HG03280 (cell line): ENCODE data around the gene TMEM163.
"Not testable (repeated sequence)": the region's sequence is repeated elsewhere in the genome, so short reads cannot be mapped to it uniquely, and the experiment has no call there.

Experiments used
- ATAC-seq: cut with Tn5 transposase; IDR thresholded peaks from one replicate; pipeline ENCODE4 v1.9.1; 2021; ENCODE audit warnings: mild to moderate bottlenecking, moderate library complexity; ENCODE audit not compliant: unreplicated experiment

TMEM163 gene

DNA sequence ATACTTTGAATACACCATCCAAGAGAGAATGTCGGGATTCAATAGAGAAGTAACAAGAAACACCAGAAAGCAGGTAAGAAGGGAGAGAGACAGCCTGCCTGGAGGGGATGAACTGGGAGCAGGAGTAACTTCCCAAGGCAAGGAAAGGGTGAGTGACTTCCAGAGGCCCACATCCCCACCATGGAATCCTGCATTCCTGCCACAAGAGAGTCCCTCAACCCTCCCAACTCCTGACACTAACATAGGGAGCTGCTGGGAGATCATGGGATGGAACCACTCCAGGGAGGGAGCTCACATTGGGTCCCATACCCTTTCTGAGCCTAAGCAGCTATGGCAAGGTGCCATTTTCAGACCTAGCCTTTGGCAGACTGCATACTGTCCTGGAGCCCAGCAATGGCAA lies 5.5 kb upstream of the TMEM163 start:
- ATAC-seq = no peak

DNA sequence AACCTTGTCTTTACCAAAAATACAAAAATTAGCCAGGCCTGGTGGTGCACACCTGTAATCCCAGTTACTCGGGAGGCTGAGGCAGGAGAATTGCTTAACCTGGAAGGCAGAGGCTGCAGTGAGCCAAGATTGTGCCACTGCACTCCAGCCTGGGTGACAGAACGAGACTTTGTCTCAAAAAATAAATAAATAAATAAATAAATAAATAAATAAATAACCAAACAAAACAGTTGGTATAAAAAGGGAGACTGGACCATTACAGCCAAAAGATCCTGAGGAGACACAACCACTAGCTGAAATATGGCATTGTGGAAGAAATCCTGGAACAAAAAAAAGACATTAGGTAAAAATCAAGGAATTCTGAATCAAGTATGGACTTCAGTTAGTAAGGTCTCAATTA lies 4.9 kb upstream of the TMEM163 start:
- ATAC-seq = not testable (repeated sequence)

DNA sequence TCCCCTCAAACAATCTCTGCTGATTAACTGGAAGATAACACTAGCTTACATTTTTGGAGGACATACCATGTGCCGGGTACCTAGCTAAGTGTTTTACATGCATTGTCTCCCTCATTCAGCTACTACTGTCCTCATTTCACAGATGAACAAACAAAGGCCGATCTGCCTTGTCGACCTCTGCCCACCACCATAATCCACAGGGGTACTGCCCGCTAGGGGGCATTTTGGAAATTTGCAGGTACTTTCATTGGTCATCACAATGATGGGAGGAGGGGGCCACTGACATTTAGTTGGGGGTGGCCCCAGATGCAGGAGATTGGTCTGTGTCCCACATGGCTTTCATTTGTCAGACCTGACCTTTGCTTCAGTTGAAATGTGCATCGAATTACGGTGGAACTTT lies 3.9 kb upstream of the TMEM163 start:
- no peak for ATAC-seq

DNA sequence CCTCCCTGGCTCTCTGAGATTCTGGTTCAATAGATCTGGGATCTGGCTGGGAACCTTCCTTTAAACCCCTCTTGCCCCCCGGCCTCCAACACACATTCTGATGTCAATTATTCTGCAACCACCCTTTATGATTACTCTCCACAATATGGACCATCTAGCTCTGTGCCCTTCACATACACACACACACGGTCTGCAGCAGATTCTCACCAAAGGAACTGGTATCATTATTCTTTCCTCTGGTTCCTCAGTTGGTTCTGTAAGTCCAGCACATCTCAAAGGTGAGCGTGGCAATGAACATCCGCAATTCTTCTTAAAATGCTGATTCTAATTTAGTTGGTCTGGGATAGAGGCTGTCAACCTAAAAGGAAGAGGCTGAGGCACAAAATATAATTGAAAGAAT lies 2.8 kb upstream of the TMEM163 start:
- ATAC-seq = no peak

DNA sequence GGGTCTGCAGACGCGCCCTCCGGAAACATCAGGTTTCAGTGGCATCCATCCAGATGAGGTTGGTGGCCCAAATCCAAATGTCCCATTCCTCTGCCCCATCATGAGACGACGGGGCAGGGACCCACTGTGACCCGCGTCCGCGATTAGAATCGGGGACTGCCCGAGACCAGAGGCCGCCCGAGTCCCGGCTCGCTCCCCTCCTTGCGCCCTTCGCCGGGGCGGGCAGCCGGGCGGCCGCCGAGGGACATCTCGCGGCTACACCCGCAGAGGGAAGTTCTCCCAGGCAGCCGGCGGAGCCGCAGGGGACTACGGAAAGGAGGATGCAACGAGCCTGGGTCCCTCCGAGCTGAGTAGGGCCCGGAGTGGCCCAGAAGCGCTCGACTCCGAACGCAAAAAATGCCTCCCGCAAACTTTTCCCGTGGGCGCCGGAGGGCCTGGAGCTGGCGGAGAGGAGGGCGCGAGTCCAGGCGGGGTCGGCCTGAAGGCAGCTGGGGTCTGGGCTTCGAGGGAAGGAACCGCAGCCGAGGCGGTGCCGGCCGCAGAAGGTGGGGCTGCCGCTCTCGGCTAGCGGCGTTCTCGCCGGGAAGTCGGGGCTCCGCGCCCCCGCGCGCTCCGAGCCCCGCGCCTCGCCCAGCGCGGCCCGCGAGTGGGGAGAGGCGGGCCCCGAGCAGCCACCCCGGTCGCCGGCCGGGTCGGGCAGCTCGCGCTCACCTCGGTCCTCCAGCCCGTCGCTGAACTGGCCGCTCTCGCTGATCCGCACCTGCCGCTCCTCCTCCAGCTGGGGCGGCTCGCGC lies 580 bp downstream of the TMEM163 start:
- ATAC-seq = no peak

DNA sequence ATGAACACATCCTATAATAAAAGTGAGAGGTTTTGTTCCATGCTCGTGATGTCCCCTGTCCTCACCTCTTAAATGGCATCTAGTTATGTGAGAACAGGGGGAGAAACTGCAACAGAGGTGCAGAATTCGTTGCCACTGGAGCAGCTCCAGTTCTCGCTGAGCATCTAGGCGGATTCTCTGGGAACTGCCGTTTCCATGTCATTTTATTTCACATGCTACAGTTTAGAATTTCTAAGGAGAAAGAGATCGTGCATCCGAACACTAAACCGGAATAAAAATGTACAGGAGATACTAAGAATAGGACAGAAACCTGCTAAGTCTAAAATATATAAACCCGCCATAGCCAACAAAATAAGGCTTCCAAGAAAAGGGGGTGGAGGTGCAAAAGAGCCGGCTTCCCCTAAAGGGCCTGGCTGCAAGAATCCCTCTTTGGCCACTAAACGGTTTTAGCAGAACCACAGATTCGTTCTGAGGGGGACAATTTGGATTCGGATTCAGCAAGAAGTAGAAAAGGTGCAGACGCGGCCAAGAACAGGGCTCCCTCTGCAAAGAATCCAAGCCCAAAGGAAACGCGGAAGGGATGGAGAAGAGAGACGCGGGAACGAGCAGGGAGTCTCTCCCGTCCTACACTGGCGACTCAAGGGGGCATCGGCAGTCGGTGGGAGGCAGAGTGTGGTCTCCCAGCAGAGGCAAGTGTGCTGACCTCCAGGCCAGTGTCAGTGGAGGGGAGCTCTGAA lies 1.3 kb downstream of the TMEM163 start:
- ATAC-seq = no peak

DNA sequence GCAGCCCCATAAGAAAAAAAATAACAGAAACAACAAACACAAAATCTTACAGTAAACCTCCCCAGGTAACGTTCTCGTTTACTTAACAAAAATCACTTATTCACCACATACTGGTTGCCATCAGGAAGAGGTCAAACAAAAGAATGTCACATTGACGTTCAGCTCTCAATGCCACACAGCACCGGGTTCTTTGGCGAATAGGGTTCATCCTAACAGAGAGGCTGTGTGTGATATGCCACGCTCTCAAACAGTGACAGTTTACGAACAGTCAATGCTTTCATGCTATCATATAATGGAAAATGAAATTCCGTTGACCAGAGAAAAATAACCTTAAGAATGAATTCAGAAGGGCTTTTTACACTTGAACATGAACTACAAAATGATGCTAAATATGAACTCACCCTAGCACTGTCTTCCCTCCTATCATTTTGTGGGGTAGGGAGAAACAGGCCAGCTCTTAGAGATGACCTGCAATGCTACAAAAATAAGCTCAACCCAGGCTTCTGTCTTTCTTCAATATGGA lies 2.0 kb downstream of the TMEM163 start:
- no peak for ATAC-seq

DNA sequence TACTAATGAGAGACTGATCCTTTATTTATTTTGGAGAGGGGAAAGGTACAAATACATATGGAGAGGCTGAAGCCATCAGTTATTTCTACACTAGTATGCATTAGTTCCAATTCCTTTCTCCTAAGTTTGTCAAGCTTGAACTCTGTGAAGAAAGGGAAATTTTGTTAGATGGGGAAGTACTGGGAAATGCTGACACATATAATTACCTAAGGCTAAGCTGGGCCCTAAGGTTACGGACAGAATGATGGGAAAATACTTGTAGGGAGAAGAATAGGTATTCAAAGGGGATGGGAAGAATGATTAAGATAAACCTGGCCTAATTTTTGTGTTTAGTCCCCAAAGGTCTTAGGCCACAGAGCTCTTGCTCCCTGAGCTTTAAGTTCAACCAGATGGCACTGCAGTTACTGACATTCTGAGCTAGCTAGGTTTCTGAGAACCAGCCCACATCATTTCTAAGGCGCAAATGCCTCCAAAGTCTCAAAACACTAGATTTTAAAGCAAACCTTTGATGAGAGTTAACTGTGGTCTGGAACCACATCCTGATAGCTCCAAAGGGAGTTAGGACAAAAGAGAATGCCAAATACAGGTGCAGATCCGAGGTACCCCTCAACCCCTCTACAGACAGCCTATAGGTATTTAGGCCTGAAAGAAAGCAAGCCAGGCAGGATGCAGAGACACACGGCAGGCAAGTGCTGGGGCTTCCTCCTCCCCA lies 2.7 kb downstream of the TMEM163 start:
- ATAC-seq = no peak

DNA sequence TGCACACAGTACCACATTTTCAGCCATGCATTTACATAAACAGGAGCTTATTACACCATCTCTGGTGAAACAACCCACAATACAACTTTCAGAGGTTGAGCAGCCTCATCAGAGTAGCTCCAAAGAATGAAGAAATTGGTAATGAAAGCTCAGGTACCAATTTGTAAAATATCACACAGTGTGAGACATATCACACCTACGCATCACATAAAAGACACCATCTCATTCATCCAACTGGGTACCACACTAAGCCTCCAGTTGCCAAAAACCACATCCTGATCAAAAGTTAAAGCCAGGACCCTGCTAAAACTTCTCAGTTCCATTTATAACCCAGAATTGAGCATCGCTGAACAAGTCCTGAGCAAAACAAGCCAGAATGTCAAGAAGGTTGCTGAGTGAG lies 4.6 kb downstream of the TMEM163 start:
- no peak for ATAC-seq

DNA sequence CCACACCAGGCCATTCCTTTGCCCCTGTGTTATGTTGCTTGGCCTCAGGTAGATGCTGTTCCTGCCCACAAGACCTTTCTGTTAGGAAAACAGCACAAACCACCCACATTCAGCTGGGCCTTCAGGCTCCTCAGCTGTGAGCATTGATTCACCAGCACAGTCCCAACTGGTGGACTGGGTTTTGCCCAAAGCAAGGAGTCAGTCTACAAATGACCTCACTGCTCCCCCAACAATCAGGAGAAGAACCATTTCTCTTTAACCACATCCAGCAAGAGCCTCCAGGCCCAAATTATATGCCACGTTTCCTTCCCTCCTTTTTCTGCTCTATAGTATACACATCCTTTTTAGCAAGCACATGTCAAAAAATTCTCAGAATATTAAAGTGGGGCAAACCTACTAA lies 5.2 kb downstream of the TMEM163 start:
- ATAC-seq = no peak

DNA sequence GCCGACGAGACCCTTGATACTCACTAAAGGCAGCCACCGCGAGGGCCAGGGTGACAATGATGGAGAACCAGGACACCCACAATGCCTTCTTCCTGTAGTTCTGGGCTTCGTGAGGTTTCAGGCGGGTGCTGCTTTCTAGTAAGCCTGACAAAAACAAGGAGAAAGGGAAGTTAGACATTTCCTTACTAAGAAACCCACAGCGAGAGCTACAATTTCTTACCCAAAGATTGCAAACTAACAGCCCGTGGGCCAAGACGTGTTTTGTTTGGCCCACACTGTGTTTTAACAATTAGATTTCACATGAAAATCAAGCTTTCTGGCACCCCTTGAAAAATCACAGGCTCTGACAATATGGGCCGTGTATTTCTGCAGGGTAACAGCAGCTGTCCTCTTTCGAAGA lies 5.6 kb downstream of the TMEM163 start:
- ATAC-seq = no peak

DNA sequence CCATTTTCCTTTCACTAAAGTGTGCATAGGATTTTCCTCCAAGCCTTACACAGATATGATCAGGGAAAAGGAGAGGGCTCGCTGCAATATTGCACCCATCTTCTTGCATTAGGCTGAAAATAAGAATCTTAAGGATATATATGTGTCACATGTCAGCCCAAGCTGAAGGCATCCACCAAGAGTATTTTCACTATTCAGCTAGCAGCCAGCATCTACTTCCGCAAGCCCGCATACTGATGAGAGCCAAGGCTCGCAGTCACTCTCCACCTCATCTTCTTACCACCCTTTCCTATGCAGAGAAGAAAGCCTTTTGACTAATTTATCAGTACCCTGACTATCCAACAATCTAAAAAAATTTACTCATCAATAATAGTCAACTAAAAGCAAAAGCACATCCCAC lies 6.1 kb downstream of the TMEM163 start:
- no peak for ATAC-seq

DNA sequence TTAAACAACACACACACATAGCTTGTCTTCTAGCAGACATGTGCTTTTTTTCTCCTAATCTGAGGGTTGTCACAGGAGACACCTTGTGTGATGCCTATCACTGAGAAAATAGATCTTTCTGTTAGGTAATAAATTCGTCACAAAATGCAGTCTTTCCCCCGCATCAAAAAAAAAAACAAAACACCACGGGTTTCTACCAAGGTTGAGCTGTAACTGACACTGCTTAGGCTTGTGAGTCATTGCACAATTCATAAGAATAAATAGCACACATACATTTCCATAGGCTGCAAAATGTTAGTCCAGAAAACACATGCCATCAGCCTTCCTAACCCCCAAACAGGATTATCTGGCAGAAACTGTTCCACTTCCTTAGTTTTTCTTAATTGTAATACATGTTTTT lies 6.5 kb downstream of the TMEM163 start:
- ATAC-seq = no peak

DNA sequence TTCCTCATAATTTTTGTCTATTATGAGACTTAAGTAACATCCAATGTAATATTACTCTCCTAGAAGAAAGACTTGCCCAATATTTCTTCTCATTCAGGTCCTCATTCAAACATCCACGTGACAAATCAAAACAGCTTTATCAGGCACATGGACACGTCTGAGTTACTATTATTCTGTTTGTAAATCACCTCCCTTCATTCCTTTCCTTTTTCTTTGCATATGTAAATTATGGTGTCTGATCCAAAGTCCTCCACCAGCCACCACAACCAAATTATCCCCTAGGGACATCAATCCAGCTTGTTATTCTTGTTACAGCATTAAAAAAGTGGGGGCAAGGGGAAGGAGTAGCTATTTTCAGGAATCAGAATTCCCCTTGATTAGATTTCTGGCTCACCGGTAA lies 7.1 kb downstream of the TMEM163 start:
- ATAC-seq = no peak

DNA sequence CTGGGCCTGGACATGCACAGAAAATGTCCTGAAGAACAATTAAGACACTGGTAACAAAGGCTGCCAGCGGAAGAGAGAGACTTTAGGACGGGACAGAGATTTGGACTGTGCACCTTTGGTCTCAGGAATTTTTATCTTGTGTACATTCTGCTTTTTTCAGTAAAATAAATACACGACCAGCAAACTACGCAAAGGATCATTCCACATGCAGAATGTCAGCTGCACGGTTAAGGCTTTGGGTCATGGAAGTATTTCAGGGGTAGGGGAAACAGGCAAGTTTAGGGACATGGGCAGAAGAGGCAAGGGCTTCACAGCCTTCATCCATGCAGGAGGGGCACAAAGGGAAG lies 11.5 kb downstream of the TMEM163 start:
- no peak for ATAC-seq

DNA sequence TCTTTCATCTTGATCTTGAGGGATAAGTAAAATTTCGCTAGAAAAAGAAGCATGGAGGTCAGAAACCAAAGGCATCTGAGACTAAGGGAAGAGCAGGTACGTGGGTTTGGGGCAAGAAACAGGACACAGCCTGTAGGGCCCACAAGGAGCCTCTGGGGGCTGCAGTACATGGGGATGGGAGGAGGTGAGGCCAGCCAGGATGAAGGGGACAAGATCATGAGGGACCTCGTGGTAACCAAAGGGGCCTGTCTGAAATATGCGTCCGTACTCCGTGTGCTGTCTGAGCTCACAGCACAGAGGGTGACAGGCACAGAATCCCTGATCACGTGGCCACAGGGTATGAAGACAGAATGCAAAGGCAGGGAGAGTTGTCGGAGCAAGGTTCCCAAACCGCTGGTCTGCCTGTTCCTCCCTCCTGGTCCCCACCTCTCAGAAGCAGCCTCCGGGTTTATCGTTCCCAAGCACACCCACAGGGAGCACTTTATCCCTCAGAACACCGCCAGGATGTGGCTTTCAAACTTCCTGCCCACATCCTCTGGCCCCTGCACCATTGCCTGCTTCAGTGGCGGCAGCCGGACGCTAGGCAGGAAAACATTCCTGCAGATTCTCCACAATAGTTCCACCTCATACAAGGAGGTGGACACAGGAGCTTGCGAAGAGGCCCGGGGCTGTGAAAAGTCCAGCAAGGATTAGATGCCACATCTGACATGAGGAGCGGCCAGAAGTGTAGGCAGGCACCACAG lies 12.0 kb downstream of the TMEM163 start:
- no peak for ATAC-seq

DNA sequence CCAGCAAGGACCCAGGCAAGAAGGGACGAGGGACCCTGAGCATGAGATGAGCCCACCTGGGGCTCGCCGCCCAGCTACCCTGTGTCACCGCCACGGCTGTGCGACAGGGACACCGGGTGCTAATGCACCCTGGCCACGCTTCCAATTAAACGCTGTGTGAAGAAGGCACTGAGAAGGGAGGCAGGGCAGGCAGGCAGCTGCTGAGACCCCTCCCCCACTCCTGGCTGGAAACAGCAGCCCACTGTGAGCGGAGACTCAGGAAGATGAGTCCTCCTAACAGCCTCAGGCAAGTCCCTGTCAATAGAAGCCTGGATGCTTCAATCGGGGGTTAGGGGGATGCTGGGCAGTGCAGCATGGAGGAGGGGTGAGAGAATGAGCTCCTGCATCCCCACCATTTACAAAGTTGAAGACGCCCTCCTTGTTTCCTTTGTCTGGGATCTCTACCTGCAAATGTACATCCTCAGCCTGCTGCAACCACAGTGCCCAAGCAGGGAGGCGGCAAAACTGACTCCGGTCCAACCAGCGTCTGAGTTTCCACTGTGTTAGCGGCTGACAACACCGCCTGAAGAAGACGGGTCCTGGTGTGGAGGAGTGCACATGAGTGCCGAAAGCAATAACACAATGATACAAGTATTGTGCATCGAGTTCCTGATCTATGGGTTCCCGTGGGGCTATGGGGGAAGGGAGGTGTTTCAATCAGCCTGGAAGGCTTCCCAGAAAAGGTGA lies 12.8 kb downstream of the TMEM163 start:
- no peak for ATAC-seq

DNA sequence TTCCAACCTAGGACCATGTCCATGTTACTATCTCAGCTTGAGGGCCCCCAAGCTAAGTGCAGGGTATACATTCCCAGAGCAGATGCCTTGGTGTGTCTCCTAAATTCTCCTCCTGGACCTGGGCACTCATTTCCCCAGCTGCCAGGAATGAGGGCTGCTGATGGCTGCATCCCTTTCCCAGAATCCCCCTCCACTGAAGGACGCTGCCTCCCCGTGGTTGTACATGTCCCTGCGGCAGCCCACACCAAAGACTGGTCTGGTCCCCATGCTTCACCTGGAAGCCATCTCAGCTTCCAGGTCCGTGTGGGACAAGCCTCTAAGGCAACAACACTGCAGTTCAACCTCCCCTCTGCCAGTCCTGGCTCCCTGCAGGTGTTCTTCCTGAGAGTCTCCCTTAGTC lies 14.6 kb downstream of the TMEM163 start:
- ATAC-seq = no peak

DNA sequence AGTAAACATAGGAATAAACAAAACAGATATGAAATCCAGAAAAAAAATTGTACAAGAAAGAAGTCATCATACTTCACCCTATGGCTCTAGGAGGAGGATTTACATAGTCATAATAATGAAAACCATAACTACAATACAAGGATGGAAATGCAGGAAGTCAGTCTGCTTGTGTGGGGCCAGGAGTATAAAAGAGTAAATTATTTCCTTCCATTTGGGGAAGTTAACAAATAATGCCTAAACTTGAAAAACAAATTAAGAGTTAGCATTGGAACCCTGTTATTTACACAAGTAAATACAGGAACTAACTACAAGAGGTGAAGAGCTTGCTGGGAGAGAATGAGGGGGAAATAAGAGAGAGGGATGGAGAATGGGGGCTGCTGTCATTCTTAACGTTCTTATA lies 15.4 kb downstream of the TMEM163 start:
- ATAC-seq = no peak

DNA sequence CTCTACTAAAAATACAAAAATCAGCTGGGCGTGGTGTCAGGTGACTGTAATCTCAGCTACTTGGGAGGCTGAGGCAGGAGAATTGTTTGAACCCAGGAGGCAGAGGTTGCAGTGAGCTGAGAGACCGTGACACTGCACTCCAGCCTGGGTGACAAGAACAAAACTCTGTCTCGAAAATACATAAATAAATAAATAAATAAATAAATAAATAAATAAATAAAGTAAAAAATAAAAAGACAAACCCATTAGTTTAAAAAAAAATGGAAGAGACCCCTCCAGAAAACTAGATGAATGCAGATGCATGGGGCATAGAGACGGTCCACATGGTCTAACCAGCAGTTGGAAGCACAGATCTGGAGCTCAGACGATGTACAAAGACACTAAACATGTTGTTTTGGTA lies 18.1 kb downstream of the TMEM163 start:
- no peak for ATAC-seq
